Dermis microvascular lymphatic vessel endothelial cell (primary cell): ENCODE measurements around the gene GABRB3. TPM values are rescaled to one million over a fixed set of nuclear protein-coding genes. Genes with fewer than 3 reads are reported as not detected.

ENCODE experiments used
- DNase-seq, 2 donors: peaks; one replicate each; pipeline versions ENCODE4 v3.0.0 to v3.0.0-alpha.2; 2010; ENCODE audit warnings: low read depth in 2 of 2
- total RNA-seq: library from RNA; depleted of rRNA; stranded (reverse); fragments of >200 nt; gene quantifications from 2 replicates; pipeline ENCODE4 v1.2.1, GENCODE V29; 2014

The GABRB3 gene
- total RNA-seq, 1 donor from 2014 or later, result 0.13 TPM

GRCh38 chr15:26679927-26680326, 92.9 kb downstream of the GABRB3 start:
- no peak for DNase-seq

DNA sequence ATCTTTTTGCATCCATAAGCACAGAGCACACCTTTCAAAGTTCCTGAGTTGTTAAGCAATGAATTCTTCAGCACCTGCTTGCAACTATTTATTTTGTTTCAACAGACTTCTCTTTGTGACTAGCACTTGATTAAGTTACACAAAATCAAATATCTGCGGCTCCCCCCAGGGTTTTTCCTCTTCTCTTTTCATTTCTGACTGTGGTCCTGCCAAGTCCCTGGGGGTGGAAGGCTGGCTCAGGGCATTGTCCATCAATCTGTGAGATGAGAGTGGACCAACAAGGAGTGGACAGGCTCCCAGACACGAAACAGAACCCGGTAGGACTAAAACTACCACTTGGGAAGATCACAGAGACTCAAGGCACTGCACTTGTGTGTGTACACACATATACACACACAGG, 96.8 kb downstream of the GABRB3 start:
- DNase-seq, result no peak

GRCh38 chr15:26674467-26674866, 98.4 kb downstream of the GABRB3 start:
- DNase-seq, result no peak

DNA sequence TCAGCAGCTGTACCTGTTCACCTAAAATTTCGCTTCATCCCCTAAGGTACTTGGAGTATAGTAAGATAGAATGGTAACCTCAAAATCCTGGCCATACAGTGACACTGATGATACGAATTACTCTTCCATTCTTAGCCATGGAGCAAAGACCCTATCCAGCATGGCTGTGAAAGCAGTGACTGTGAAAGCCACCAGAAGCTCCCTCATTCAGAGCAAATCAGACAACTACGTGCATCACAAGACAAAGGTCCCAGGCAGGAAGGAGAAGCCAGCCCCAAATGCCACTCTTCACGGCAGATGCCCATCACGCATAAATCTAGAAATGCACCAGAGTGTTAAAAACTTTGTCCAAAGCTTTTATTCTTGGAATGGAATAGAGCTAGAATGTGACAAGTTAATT, 99.4 kb downstream of the GABRB3 start:
- DNase-seq, result no peak

DNA sequence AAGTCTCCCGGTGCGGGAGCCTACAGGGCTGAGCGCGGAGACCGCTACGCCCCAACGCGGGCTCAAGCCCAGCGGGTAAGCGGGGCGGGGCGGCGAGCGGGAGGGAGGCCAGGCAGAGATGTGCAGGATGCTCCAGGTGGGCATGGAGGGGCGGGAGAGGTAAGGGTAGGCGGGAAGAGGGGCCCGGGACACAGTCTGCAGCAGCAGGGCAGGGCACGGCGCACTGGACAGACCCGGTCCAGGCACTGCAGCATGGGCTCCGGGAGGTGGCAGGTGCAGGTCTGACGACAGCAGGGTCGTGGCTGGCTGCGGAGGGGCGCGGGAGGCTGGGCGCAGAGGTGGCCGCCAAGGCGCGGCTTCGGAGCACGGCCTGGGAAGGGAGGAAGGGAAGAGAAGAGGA, 102.8 kb downstream of the GABRB3 start:
- DNase-seq, result no peak

GRCh38 chr15:26667222-26667988, 105.5 kb downstream of the GABRB3 start:
- no peak for DNase-seq

GRCh38 chr15:26665957-26666791, 106.7 kb downstream of the GABRB3 start:
- no peak for DNase-seq

- no peak for DNase-seq
Observed at GRCh38 chr15:26662283-26662682, 110.6 kb downstream of the GABRB3 start.

DNA sequence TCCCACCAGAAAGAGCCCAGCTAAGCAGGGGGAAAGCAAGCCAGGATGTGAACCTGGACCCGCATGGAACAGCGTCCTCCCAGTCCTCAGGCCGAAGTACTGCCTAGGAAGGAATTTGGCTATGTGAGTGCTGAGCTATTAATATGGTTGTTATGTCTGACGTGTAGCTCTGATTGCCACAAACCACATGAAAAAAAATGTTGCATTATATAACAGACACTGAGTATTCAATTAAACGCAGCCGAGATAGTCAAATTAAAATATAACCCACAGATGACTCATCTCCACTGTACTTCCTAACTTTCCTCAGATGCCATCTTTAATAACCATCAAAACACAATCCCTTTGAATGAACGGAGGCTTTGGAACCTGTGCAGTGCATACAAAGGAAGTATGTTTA, 111.1 kb downstream of the GABRB3 start:
- no peak for DNase-seq

DNA sequence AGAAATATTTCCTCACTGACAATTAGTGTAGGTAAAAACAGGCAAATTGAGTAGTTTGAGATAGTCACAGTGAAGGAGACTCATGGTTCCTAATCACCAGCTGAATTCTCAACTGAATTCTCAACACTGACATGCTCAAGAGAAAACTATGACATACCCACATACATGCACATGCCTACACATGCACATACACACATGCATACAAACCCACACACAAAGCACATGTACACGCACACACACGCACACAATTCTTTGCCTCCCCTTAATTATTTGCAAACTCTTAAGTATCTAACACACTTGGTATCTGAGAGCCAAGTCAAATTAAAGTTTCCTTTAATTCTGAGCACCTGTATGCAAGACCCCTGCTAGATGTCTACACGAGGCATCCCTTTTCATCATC, 111.8 kb downstream of the GABRB3 start:
- no peak for DNase-seq

DNA sequence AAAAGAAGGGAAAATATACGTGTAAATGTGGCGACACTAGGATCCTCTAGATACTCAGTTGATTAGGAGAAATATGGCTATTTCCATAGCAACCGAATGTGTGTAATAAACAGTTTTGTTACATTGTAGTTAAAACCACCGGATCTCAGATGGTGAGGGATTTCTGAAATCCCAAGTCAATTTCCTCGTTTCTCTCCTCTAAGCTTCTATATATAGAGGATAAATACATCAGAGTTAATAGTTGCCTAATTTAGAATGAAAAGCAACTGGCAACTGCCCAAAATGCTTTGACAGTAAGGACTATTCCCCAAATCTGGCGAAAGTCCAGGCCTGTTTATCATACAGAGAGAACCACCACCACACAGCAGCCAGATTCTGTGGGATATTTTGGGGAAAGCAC, 112.6 kb downstream of the GABRB3 start:
- DNase-seq, result no peak

DNA sequence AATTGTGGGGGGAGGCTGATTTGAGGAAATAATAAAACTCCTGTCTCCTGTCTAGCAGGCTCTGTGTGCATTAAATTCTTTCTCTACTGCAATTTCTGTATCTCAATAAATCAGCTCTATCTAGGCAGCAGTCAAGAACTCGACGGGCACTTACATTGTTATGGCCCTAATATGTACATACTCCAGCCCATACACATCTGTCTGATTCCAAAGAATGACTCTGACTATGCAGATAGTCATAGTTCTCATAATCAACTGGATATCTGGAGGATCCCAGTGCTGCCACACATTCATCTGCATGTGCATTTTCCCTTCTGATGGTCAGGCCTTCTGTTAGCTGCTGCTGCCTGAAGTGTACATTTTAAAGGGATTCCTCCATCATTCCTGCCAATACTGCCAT, 114.6 kb downstream of the GABRB3 start:
- no peak for DNase-seq

- no peak for DNase-seq
Observed at GRCh38 chr15:26656080-26656479, 116.8 kb downstream of the GABRB3 start.

- no peak for DNase-seq
Observed at GRCh38 chr15:26651909-26652308, 121.0 kb downstream of the GABRB3 start.

DNA sequence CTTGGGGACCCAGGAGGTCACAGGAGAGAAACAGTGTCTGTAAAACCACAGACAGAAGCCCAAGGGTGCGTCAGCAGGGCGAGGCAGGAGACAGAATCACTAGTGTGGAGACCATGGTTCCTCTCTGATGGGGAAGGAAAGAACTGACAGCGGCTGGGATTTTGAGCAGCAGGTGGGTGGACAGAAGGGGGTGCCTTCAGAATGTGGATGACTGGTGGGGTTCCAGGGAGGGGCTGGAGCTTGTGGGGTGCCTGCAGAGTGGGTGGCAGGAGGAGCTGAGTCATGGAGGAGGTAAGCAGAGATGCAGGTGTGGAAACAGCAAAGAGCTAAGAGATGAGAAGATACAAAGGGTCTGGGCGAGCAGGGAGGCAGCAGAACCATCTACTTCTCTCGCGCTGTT, 124.2 kb downstream of the GABRB3 start:
- no peak for DNase-seq

- DNase-seq, result no peak
Observed at GRCh38 chr15:26644948-26645347, 127.9 kb downstream of the GABRB3 start.

- no peak for DNase-seq
Observed at GRCh38 chr15:26641144-26641543, 131.7 kb downstream of the GABRB3 start.

GRCh38 chr15:26640601-26641000, 132.3 kb downstream of the GABRB3 start:
- DNase-seq, result no peak

GRCh38 chr15:26639966-26640365, 132.9 kb downstream of the GABRB3 start:
- DNase-seq, result no peak

GRCh38 chr15:26635614-26636013, 137.3 kb downstream of the GABRB3 start:
- no peak for DNase-seq

GRCh38 chr15:26635105-26635504, 137.8 kb downstream of the GABRB3 start:
- no peak for DNase-seq

GRCh38 chr15:26634319-26634718, 138.5 kb downstream of the GABRB3 start:
- no peak for DNase-seq

DNA sequence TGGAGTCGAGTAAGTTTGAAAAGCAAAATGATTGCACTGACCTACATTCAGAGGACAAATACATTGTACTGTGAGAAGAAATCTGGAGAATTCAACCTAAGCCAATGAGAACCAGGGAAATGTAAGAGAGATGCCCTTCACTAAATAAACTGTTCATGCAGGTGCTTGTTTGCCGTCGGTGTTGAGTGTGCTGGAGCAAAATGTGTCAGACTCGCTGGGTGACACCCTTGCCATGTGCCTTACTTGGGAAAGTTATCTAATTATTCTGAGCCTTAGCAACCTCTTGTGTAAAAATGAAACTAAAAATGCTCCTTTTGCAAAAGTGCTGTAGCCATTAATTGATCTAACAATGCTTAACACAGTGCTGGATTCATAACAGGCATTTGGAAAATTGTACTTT, 140.4 kb downstream of the GABRB3 start:
- no peak for DNase-seq
